HepG2 (cell line): ENCODE measurements around the gene NCBP2L. TPM values are rescaled to one million over a fixed set of nuclear protein-coding genes. Genes with fewer than 3 reads are reported as not detected.

Source experiments
- ATAC-seq: fragments of 200-7000 bp; cut with Tn5 transposase; 3 replicates; pipeline ENCODE4 v1.9.1; 2020; ENCODE audit warnings: mild to moderate bottlenecking, moderate library complexity
- BruUV-seq: library from RNA; stranded (reverse); fragments of 400-500 nt; replicated peaks from 2 replicates; lab custom pipeline; 2021; lab: Mats Ljungman, UMichigan
- CTCF ChIA-PET: fragments of 300-600 bp; formaldehyde crosslinking; extraction: SDS; loops from one replicate; lab custom pipeline; 2021; ENCODE audit warnings: low total read pairs, inconsistent platforms, low intra/inter-chr PET ratio; lab: Yijun Ruan, JAX
- POLR2A ChIA-PET: fragments of 350-600 bp; sonication (Branson Sonifier 250); formaldehyde crosslinking; loops from one replicate; lab custom pipeline; 2020; ENCODE audit warnings: antibody characterized with exemption, inconsistent platforms; lab: Yijun Ruan, JAX
- DNase-seq: peaks from one replicate; pipeline ENCODE4 v3.0.0-alpha.2; 2015; ENCODE audit warnings: low spot score
- FAIRE-seq: peaks from 3 replicates; lab custom pipeline; 2011; peaks lifted over from hg19 to GRCh38; lab: Jason Lieb, UNC
- H2AFZ ChIP-seq: one replicate; pipeline ENCODE4 v1.6.1; 2011; ENCODE audit warnings: low read length, inconsistent platforms
- H3K27ac ChIP-seq: fragments of 300-600 bp; 3 replicates; pipeline ENCODE4 v1.8.0; 2011; ENCODE audit warnings: mixed run types, mild to moderate bottlenecking, mixed read lengths, low read length, inconsistent platforms; ENCODE audit not compliant: insufficient read depth; ENCODE audit errors: extremely low read length
- H3K27me3 ChIP-seq, 2 experiments: fragments of 200-600 bp in 1 of 2; 2 replicates in 1 of 2; 3 replicates in 1 of 2; pipeline versions ENCODE4 v1.6.0 to v1.8.0; 2011; ENCODE audit warnings: low read length in 2 of 2, mild to moderate bottlenecking in 2 of 2, moderate library complexity in 2 of 2, inconsistent platforms in 1 of 2; ENCODE audit not compliant: insufficient read depth in 2 of 2, control insufficient read depth in 1 of 2
- H3K36me3 ChIP-seq, 2 experiments: fragments of 200-600 bp in 1 of 2; replicated peaks in 1 of 2; 2 replicates in 1 of 2; 3 replicates in 1 of 2; pipeline versions ENCODE4 v1.5.1 to v1.8.0; 2011; ENCODE audit warnings: low read length in 2 of 2, inconsistent platforms in 1 of 2; ENCODE audit not compliant: insufficient read depth in 2 of 2, control insufficient read depth in 1 of 2
- H3K4me1 ChIP-seq: 2 replicates; pipeline ENCODE4 v1.5.1; 2012; ENCODE audit warnings: low read length, inconsistent platforms; ENCODE audit not compliant: insufficient read depth
- H3K4me2 ChIP-seq: 2 replicates; pipeline ENCODE4 v1.6.0; 2011; ENCODE audit warnings: low read depth, low read length, inconsistent platforms
- H3K4me3 ChIP-seq, 3 experiments: fragments of 200-600 bp in 1 of 3; sonication (generic), shearing (Covaris generic) in 1 of 3; replicated peaks in 1 of 3; 2 replicates each; pipeline ENCODE4 v1.5.1; 2011 to 2016; ENCODE audit warnings: low read length in 3 of 3, inconsistent platforms in 2 of 3, low read depth in 2 of 3, mild to moderate bottlenecking in 2 of 3, control low read depth in 1 of 3, mixed read lengths in 1 of 3; ENCODE audit not compliant: insufficient read depth in 1 of 3
- H3K79me2 ChIP-seq: one replicate; pipeline ENCODE4 v1.6.1; 2011; ENCODE audit warnings: low read length, inconsistent platforms; ENCODE audit not compliant: insufficient read depth
- H3K9ac ChIP-seq: 2 replicates; pipeline ENCODE4 v1.6.0; 2011; ENCODE audit warnings: mild to moderate bottlenecking, low read depth, low read length, inconsistent platforms; ENCODE audit not compliant: insufficient read depth
- H3K9me3 ChIP-seq: 2 replicates; pipeline ENCODE4 v1.5.1; 2012; ENCODE audit warnings: mild to moderate bottlenecking, low read length
- H4K20me1 ChIP-seq: 2 replicates; pipeline ENCODE4 v1.6.0; 2011; ENCODE audit warnings: inconsistent platforms, mild to moderate bottlenecking, low read length, moderate library complexity; ENCODE audit not compliant: insufficient read depth
- ARNT2 ChIP-seq: sonication (generic); formaldehyde crosslinking; IDR thresholded peaks from 2 replicates; pipeline ENCODE4 v1.8.0; 2022; ENCODE audit warnings: mild to moderate bottlenecking, low read depth, missing genetic modification reagents, moderate library complexity
- ELF1 ChIP-seq: sonication (generic); formaldehyde crosslinking; IDR thresholded peaks from 2 replicates; pipeline ENCODE4 v1.4.0; 2020; ENCODE audit warnings: missing genetic modification reagents
- HOMEZ ChIP-seq: IDR thresholded peaks from 2 replicates; pipeline ENCODE4 v1.6.1; 2016; ENCODE audit warnings: low read depth
- NAIF1 ChIP-seq: sonication (generic); formaldehyde crosslinking; IDR thresholded peaks from 2 replicates; pipeline ENCODE4 v1.5.0; 2020; ENCODE audit warnings: mild to moderate bottlenecking, missing genetic modification reagents, borderline replicate concordance
- STAG1 ChIP-seq: sonication (generic); formaldehyde crosslinking; IDR thresholded peaks from 2 replicates; pipeline ENCODE4 v1.4.0; 2020; ENCODE audit warnings: missing genetic modification reagents
- ZNF354B ChIP-seq: sonication (generic); formaldehyde crosslinking; IDR thresholded peaks from 2 replicates; pipeline ENCODE4 v1.8.0; 2022; ENCODE audit warnings: mild to moderate bottlenecking, missing genetic modification reagents
- ZNF562 ChIP-seq: sonication (generic); formaldehyde crosslinking; IDR thresholded peaks from 2 replicates; pipeline ENCODE4 v1.8.0; 2022; ENCODE audit warnings: missing genetic modification reagents, borderline replicate concordance
- ZNF629 ChIP-seq: sonication (generic); formaldehyde crosslinking; conservative IDR thresholded peaks from 2 replicates; pipeline ENCODE4 v1.5.0; 2020; ENCODE audit warnings: missing genetic modification reagents
- whole genome bisulfite sequencing: methylation state at CpG from one replicate; pipeline ENCODE4 v1.1.6; 2017; ENCODE audit warnings: low lambda C conversion rate; 5-methylcytosine and 5-hydroxymethylcytosine counted together
- in situ Hi-C: cut with HindIII; loops from 2 replicates; pipeline ENCODE4 v1.10.0; 2017; ENCODE audit warnings: low pct_unique_long_range_greater_than_20kb; ENCODE audit not compliant: extremely low pct_ligation_motif_present
- intact Hi-C: fragments of 100-400 bp; cut with micrococcal nuclease; formaldehyde crosslinking; loops from one replicate; pipeline ENCODE4 v1.10.0; 2022; ENCODE audit not compliant: unreplicated experiment
- polyA plus RNA-seq, 8 experiments: library from polyadenylated mRNA; depleted of rRNA in 3 of 8; stranded (reverse) in 7 of 8; unstranded in 1 of 8; fragments of >200 nt; fragmentation: Illumina TruSeq in 4 of 8; extraction: Trizol in 4 of 8; gene quantifications; 2 replicates each; pipeline versions ENCODE4 v1.2.1 to v1.2.3, GENCODE V29; 2011 to 2016; ENCODE audit warnings: low read depth in 4 of 8, missing spikeins in 1 of 8, mixed read lengths in 1 of 8; ENCODE audit not compliant: insufficient read depth in 1 of 8
- total RNA-seq, 5 experiments: library from RNA; depleted of rRNA; stranded (reverse); fragments of >200 nt; fragmentation: Illumina TruSeq; extraction: Trizol; gene quantifications; 2 replicates each; pipeline ENCODE4 v1.2.3, GENCODE V29; 2016; ENCODE audit warnings: low read depth in 1 of 5
- TF ChIP-seq, protein P1 (sequence below): sonication (generic); formaldehyde crosslinking; IDR thresholded peaks from 2 replicates; pipeline ENCODE4 v1.4.0; 2020; ENCODE audit warnings: missing genetic modification reagents

NCBP2L gene
- total and polyA plus RNA-seq, 2 of the 13 experiments (the other 11 are each of a cell fraction or from before 2014, with no cell fraction given), result not detected

GRCh38 chrX:107728371-107729099 is 49.0 kb upstream of the NCBP2L start:
- in situ Hi-C loops, result no loop called here
- no peak overlapping the region for H3K27ac ChIP-seq
- H3K4me1 ChIP-seq, result peaks cover 26% of the 10 kb centered on the region
- H3K36me3 ChIP-seq, result no peaks in the 10 kb centered on the region
- intact Hi-C loops, result no loop called here
- no peak for DNase-seq
- WGBS, result 32% methylated on average over 3 of the region's 4 CpGs
- no peak for FAIRE-seq
- no peak overlapping the region for H3K9ac ChIP-seq
- ChIA-PET CTCF (no interaction called here), POLR2A (no interaction called here)
- no peaks in the 10 kb centered on the region; a peak in 1 of 5 replicates for H3K27me3 ChIP-seq
- no peak for ATAC-seq
- no peaks in the 10 kb centered on the region for H3K9me3 ChIP-seq
- no TSS peak for BruUV-seq
- H4K20me1 ChIP-seq, result no peaks in the 10 kb centered on the region
- no peak overlapping the region for H3K4me3 ChIP-seq
- H3K4me2 ChIP-seq, result no peak overlapping the region
- TF ChIP-seq ELF1 (no peak), STAG1 (CRISPR knock-in tag) (no peak), ZNF354B (CRISPR knock-in tag) (no peak), HOMEZ (no peak)
- no peaks in the 10 kb centered on the region for H3K79me2 ChIP-seq
- no peak overlapping the region for H2AFZ ChIP-seq

DNA sequence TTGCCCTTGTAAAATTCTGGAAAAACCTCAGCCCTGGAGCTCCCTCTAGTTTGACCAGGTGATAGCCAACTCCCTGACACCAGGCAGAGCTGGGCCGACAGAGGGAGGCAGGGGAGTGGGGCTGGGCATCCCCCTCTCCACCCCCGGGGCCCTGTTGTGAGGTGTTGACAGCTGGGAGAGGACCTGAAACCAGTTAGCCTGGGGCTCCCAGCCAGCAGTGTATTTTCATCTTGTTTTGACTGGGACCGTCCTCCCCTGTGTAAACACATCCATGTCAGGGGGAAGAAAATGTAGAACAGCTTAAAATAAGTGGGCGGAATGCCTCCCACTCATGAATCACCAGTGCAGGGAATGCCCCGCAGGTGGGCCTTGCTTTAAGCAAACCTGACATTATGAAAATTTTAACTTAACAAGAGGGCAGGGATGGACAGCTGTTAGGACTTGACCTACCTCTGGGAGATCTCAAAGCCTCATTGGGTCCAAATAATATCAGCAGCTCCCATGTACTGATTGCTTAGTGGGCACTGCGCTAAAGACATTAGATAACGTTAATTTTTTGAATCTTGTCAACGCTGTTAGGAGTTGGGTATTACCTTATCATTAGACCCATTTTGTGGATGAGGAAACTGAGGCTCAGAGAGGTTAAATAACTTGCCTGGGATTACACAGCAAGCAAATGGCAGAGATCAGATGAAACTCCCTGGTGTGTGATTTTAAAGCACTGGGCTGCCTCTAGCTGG is 47.8 kb upstream of the NCBP2L start:
- no peaks in the 10 kb centered on the region; a peak in 1 of 5 replicates for H3K27me3 ChIP-seq
- no peaks in the 10 kb centered on the region for H3K36me3 ChIP-seq
- H3K4me3 ChIP-seq, result no peak overlapping the region
- WGBS, result 36% methylated on average over 4 of the region's 8 CpGs
- H4K20me1 ChIP-seq, result no peaks in the 10 kb centered on the region
- no peaks in the 10 kb centered on the region for H3K79me2 ChIP-seq
- FAIRE-seq (no peak), DNase-seq (no peak), ATAC-seq (no peak)
- in situ Hi-C loops, result no loop called here
- no TSS peak for BruUV-seq
- no peak overlapping the region for H3K4me2 ChIP-seq
- intact Hi-C loops, result no loop called here
- no peaks in the 10 kb centered on the region for H3K9me3 ChIP-seq
- H2AFZ ChIP-seq, result no peak overlapping the region
- TF ChIP-seq, protein P1, sequence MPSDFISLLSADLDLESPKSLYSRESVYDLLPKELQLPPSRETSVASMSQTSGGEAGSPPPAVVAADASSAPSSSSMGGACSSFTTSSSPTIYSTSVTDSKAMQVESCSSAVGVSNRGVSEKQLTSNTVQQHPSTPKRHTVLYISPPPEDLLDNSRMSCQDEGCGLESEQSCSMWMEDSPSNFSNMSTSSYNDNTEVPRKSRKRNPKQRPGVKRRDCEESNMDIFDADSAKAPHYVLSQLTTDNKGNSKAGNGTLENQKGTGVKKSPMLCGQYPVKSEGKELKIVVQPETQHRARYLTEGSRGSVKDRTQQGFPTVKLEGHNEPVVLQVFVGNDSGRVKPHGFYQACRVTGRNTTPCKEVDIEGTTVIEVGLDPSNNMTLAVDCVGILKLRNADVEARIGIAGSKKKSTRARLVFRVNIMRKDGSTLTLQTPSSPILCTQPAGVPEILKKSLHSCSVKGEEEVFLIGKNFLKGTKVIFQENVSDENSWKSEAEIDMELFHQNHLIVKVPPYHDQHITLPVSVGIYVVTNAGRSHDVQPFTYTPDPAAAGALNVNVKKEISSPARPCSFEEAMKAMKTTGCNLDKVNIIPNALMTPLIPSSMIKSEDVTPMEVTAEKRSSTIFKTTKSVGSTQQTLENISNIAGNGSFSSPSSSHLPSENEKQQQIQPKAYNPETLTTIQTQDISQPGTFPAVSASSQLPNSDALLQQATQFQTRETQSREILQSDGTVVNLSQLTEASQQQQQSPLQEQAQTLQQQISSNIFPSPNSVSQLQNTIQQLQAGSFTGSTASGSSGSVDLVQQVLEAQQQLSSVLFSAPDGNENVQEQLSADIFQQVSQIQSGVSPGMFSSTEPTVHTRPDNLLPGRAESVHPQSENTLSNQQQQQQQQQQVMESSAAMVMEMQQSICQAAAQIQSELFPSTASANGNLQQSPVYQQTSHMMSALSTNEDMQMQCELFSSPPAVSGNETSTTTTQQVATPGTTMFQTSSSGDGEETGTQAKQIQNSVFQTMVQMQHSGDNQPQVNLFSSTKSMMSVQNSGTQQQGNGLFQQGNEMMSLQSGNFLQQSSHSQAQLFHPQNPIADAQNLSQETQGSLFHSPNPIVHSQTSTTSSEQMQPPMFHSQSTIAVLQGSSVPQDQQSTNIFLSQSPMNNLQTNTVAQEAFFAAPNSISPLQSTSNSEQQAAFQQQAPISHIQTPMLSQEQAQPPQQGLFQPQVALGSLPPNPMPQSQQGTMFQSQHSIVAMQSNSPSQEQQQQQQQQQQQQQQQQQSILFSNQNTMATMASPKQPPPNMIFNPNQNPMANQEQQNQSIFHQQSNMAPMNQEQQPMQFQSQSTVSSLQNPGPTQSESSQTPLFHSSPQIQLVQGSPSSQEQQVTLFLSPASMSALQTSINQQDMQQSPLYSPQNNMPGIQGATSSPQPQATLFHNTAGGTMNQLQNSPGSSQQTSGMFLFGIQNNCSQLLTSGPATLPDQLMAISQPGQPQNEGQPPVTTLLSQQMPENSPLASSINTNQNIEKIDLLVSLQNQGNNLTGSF (CRISPR knock-in tag), result no peak
- 0 out of 2 replicates have a peak, but pooled peaks have one; percentile 35 for TF ChIP-seq ZNF629
- no peak for TF ChIP-seq ZNF562 (CRISPR knock-in tag)
- TF ChIP-seq NAIF1 (CRISPR knock-in tag), result no peak
- no peak for TF ChIP-seq ARNT2
- ChIA-PET POLR2A (no interaction called here), CTCF (no interaction called here)
- H3K27ac ChIP-seq, result no peak overlapping the region
- H3K9ac ChIP-seq, result no peak overlapping the region
- peaks cover 26% of the 10 kb centered on the region for H3K4me1 ChIP-seq
